GM21576 (cell line): ENCODE measurements around the gene PCGF6.
"Not testable (repeated sequence)": the region's sequence is repeated elsewhere in the genome, so short reads cannot be mapped to it uniquely, and the experiment has no call there.

Source experiments
- ATAC-seq: cut with Tn5 transposase; IDR thresholded peaks from one replicate; pipeline ENCODE4 v1.9.1; 2021; ENCODE audit warnings: mild to moderate bottlenecking, moderate library complexity; ENCODE audit not compliant: unreplicated experiment

Gene PCGF6, protein sequence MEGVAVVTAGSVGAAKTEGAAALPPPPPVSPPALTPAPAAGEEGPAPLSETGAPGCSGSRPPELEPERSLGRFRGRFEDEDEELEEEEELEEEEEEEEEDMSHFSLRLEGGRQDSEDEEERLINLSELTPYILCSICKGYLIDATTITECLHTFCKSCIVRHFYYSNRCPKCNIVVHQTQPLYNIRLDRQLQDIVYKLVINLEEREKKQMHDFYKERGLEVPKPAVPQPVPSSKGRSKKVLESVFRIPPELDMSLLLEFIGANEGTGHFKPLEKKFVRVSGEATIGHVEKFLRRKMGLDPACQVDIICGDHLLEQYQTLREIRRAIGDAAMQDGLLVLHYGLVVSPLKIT

DNA sequence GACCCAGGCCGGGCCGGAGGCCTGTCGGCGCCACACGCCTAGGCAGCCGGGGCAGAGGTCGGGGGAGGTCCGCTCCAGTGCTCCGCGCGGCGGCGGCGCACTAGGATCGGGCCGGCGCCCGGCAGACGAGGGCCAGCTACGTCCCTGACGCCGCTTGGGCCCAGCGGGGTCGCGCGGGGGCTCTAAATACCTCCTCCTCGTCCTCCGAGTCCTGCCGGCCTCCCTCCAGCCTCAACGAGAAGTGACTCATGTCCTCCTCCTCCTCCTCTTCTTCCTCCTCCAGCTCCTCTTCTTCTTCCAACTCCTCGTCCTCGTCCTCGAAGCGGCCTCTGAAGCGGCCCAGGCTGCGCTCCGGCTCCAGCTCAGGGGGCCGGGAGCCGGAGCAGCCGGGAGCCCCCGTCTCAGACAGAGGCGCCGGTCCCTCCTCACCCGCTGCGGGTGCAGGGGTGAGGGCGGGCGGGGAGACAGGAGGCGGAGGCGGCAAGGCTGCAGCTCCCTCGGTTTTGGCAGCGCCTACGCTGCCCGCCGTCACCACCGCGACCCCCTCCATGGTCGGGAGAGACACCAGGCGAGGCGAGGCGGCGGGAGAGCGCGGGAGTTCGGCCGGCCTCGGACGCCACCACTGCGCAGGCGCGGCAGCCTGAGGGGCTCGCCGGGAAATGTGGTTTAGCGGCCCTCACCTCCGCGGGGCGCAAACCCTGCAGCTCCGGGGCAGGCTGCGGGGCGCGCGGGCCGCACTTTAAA, at the start of gene PCGF6:
PCGF6 (minus strand) TSS at position 624 of the 744 bp plus-strand sequence; CDS start at position 550, 74 bp downstream.
- peak; percentile 88 for ATAC-seq

DNA sequence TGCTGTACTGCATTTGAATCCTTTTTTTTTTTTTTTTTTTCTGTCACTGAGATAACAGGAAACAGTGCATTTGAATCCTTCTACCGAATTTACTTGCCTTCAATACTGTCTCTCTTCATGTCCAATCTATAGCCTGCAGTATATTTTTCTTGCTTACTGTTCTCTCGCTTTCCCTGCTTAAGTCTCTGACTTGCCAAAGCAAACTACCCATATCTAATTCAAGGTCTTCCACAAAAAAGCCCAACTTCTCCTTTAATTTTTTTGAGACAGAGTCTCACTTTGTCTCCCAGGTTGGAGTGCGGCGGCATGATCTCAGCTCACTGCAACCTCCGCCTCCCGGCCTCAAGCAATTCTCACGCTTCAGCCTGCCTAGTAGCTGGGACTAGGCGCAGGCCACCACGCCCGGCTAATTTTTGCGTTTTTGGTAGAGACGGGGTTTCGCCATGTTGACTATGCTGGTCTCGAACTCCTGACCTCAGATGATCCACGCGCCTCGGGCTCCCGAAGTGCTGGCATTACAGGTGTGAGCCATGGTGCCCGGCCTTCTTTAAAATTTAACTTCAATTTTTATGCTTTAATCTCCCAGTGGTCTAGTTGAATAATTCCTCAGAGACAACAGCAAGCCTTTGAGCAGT, 46.4 kb upstream of the PCGF6 start:
- ATAC-seq = no peak

DNA sequence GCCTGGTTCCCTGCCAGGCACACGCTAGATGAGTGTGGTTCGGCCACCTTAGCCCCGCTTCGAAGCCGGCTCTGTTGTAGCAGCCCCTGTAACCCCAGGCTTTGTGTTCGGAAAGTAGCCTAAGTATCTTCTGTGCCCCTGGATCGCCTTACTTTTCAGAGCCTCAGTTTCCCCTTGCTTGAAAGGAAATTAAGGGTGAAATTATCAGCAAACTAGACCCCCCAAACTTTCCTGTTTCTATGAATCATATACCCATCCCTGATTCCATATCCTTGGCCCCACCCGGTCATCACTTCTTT, 45.8 kb upstream of the PCGF6 start:
- ATAC-seq = no peak

DNA sequence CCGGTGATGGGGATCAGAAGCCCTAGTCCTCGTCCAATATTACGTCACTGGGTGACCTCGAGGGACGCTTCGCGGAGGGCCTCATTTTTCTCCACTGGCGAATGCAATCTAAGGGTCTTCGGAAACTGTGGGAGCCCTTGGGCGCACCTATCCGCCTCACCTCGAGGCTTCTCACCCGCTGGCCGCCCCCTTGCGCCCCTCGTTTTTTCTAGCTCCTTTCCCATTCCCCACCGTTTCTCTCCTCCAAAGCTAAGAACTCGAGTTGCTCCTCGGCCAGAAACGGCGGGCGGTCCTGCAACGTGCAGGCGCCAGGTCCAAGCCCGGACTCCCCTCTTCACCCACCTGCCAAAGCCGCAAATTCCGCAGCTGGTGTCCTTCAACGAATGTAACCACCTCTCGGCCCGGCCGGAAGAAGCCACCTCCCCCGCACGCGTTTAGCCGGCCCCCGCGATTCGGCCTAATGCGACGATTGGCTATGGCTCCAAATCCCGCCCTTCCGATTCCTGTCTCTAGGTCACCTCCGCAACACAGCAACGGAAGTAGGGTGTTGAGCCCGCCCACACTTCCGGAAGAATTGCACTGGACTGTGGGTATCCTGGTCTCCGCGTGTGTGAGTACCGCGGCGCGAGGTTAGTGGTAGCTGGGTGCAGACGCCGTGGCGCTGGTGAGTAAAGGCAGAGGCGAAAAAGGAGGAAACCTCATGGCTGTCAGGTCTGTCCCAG, 45.3 kb upstream of the PCGF6 start, which contains the start of the genes ATP5MK and PDCD11:
ATP5MK (minus strand) TSS at position 409 of the 722 bp plus-strand sequence. CDS start 4,018 bp downstream, outside the sequence.
PDCD11 (plus strand) TSS at position 560 of the 722 bp plus-strand sequence. CDS start 1,801 bp downstream, outside the sequence.
- ATAC-seq = peak; percentile 99

DNA sequence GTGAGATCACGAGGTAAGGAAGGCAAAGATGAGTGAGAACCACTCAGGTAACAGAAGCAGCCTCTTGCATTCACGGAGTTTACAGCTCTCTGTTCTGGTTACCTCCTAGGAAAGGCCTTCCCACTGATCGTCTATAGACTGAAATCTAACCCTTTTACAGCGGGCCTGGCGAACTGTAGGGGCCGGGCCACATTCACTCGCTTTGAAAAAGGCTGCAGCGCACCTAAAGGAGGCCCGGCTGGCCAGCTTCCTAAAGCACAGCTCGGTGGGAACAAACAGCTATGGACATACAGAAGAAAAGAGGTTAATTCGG, 44.8 kb upstream of the PCGF6 start:
- ATAC-seq = no peak

DNA sequence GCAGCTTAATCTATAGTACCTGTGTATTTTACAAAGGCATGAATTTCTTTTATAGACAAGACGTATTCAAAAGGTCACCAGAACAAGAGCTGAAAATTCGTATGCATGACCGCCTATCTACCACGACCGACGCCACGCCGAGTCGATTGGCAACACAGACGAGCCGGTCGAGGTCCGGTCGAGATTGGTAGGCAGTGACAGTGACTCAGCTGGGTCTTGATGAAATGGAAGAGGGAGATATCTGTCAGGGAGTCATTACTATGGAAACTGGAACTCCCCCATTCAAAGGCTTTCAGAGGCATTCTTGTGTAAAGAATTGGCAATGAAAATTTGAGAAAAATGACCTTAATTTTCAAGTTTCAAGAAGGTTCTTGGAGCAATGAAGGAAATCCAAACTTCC, 43.2 kb upstream of the PCGF6 start:
- ATAC-seq = no peak

DNA sequence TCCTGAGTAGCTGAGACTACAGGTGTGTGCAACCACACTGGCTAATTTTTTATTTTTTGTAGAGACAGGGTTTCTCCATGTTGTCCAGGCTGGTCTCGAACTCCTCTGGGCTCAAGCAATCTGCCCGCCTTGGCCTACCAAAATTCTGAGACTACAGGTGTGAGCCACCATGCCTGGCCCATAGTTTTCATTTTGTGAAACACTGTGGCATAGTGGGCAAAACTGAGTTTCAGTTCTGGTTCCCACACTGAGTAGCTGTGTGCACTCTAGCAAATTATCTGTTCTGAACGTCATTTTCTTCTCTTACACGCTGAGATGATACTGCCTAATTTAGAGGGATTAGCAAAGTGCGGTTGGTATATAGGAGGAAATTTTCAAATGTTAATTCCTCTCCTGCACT, 31.8 kb upstream of the PCGF6 start:
- no peak for ATAC-seq

DNA sequence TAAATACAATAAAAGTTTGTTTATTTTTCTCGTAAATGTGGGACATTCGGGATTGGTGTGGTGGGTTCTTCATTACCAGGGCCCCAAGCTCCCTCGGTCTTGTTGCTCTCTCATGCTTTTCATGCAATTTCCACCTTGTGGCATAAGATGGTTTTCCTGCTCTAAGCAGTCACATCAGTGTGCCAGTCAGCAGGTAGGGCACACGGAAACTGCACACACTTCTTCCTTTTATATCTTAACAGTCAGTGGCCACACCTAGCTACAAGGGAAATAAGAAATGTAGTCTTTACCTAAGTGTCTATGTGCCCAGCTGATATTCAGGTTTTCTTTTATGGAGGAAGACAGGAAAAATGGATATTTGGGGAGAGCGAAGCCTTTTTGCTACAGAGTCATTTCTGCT, 23.3 kb upstream of the PCGF6 start:
- no peak for ATAC-seq

DNA sequence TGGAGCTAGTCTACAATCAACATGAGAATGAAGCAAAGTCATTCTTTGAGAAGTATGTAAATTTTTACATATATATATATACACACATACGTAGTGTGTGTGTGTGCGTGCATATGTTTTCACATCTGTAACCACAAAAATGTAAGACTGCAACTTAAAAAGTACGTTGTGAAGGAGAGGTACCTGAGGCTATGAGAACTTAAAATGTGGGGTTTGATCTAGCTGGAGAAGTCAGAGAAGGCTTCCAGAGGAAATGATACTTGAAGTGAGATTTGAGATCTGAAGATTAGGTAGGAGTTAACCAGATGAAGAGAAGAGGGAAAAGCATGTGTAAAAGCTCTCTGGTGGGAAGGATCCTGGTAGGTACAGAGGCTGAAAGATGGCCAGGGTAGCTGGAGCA, 22.6 kb upstream of the PCGF6 start:
- no peak for ATAC-seq

DNA sequence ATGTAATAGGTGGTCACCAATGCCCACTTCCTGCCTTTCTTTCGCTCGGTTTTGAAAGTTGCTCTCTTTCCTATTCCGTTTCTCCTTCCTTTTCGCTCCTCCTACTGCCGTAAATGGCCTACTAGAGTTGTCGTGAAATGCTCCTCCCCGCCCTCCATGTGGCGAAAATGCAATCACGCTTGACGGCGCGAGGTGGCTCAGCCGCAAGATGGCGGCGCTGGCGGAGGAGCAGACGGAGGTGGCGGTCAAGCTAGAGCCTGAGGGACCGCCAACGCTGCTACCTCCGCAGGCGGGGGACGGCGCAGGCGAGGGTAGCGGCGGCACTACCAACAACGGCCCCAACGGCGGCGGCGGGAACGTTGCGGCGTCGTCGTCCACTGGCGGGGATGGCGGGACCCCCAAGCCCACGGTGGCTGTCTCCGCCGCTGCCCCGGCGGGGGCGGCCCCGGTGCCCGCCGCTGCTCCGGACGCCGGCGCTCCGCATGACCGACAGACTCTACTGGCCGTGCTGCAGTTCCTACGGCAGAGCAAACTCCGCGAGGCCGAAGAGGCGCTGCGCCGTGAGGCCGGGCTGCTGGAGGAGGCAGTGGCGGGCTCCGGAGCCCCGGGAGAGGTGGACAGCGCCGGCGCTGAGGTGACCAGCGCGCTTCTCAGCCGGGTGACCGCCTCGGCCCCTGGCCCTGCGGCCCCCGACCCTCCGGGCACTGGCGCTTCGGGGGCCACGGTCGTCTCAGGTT, 17.0 kb upstream of the PCGF6 start, which contains the start of gene TAF5:
TAF5 (plus strand) TSS at position 195 of the 737 bp plus-strand sequence; CDS start at position 209, 14 bp downstream.
- ATAC-seq = peak; percentile 52

DNA sequence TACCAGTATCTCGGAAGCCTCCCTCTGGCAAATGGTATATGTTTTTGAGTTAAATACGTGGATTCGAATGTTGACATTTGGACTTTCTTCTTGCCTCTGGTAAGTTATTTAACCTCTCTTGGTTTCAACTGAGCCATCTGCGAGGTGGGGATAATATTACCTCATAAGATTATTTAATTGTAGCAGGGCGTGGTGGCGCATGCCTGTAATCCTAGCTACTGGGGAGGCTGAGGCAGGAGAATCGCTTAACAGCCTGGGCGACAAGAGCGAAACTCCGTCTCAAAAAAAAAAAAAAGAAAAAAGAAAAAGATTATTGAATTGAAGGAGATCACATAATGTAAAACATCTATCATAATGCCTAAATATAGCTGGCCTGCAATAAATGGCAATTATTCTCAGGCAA, 16.4 kb upstream of the PCGF6 start:
- no peak for ATAC-seq

DNA sequence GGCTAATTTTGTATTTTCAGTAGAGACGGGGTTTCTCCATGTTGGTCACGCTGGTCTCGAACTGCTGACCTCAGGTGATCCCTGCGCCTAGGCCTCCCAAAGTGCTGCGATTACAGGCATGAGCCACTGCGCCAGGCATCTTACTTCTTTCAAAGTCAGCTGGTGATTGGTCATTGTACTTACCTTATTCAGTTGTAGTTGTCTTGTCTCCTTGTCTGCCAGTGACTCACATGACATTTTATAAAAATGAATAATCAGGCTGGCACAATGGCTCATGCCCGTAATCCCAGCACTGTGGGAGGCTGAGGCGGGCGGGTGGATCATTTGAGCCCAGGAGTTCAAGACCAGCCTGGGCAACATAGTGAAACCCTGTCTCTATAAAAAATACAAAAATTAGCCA, 9.9 kb upstream of the PCGF6 start:
- ATAC-seq = not testable (repeated sequence)

DNA sequence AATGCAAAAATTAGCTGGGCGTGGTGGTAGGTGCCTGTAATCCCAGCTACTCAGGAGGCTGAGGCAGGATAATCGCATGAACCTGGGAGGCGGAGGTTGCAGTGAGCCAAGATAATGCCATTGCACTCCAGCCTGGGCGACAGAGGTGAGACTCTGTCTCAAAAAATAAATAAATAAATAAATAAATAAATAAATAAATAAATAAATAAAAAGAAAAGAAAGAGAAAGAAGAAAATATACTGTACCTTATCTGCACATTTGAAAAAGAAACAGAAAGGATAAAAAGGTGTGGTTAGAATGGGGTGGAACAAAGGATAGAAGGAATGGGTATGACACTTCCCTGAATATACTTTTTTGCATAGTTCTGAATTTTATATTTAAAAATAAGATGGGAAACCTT, 8.6 kb upstream of the PCGF6 start:
- not testable (repeated sequence) for ATAC-seq

DNA sequence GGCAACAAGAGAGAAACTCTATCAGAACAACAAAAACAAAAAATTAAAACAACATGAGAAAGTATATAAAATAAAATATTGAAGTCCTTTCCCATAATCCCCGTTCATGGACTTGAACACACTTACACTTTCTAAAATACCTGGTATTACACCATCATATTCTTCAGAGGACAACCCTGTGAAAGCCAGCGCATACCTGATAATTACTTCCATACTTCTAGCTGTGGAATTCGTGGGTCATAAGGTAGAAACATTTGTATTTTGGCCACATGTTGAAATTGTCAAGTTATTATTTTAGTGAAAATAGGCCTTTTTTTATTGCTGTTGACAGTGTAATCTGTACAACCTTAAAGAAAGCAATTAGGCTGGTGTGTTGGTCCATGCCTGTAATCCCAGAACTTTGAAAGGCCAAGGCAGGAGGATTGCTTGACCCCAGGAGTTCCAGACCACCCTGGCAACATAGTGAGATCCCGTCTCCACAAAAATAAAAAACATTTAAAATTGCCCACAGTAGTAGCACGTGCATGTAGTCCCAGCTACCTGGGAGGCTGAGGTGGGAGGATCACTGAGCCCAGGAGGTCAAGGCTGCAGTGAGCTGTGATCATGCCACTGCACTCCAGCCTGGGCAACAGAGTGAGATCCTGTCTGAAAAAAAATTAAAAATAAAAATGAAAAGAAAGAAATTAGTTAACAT, 5.1 kb upstream of the PCGF6 start:
- ATAC-seq = no peak

DNA sequence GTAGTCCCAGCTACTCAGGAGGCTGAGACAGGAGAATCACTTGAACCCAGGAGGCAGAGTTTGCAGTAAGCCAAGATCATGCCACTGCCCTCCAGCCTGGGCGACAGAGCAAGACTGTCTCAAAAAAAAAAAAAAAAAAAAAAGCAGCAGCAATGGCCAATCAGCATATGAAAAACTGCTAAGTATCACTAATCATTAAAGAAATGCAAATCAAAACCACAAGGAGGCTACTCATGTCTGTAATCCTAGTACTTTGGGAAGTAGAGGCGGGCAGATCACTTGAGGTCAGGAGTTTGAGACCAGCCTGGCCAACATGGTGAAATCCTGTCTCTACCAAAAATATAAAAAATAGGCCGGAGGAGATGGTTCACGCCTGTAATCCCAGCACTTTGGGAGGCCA, 3.6 kb upstream of the PCGF6 start:
- ATAC-seq = not testable (repeated sequence)

DNA sequence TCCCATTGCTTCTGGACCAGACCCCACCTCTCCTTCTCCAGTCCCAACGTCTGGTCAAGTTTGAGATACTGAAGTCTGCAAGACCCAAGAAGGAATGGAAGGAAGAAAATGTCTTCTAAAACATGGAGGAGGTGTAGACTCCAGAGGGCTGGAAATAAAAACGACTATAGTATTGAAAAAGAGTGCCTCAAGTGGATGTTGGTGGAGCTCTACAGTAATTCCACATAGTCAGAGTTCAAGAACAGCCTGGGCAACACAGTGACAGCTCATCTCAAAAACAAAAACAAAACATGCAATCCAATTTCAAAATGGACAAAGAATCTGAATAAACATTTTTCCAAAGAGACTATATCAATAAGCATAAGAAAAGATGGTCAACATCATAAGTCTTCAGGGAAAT, 2.3 kb upstream of the PCGF6 start:
- no peak for ATAC-seq

DNA sequence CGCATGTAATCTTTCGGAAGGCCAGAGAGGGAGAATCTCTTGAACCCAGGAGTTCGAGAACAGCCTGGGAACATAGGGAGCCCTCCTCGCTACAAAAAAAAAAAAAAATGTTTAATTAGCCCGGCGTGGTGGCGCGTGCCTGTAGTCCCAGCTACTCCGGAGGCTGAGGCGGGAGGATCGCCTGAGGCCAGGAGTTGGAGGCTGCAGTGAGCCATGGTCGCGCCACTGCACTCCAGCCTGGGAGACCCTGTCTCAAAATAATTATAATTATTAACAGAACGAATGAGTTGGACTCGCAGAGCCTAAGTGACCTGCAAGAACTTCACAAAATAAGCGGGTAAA, 794 bp downstream of the PCGF6 start:
- no peak for ATAC-seq

DNA sequence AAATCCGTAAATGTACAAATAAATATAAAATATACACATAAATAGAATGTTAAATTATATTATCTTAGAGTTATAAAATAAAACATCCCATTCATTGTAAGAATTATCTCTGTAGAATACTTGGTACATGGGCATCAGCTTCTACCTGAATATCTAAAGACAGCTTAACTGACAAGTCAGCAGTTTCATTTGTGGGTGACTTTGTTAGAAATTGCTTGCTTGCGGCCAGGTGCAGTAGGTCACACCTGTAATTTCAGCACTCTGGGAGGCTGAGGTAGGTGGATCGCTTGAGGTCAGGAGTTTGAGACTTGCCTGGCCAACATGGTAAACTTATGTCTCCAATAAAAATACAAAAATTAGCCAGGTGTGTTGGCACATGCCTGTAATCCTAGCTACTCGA, 14.6 kb downstream of the PCGF6 start:
- ATAC-seq = no peak

DNA sequence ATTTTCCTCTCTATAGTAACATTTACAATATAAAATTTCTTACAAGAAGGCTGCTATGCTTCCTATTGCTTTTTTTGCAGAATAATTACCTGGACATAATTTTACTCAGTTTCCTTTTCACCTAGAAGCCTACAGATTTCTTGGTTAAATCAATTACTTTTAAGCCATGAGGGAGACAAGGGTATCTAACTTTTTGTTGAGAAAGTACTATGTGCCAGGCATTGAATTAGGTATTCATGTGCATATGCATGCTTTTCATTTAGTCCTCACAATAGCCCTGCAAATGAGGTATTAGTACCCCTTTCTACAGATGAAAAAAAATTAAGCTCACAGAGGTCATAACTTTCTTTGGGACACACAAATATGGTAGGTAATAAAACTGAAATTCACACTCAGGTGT, 16.4 kb downstream of the PCGF6 start:
- ATAC-seq = no peak

DNA sequence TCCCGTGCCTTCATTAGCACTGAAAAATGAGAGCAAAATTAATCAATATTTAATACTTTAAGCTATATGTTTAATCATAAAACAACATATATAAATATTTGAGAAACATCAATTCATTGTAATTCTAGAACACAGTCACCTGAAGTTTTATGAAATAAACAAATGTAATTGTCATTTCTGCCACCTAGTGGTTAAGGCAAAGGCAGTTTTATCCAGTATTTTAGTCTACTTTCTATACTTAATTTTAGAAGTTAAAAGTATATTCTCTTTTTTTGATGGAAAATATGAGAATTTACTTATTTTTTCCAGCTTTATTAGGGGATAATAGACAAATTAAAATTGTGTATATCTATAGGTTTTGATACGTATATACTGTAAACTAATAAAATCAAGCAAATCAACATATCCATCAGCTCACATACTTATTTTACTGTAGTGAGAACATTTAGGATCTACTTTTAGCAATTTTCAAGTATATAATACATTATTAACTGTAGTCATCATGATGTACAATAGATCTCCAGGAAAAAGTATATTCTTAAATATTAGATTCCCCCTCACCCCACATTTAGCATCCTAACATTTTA, 16.9 kb downstream of the PCGF6 start:
- no peak for ATAC-seq
